ENCODE measurements around the gene HVCN1. TPM values are rescaled to one million over a fixed set of nuclear protein-coding genes. Genes with fewer than 3 reads are reported as not detected.

The HVCN1 gene
- total RNA-seq, 1 donor from 2014 or later, result 29.2 TPM

DNA sequence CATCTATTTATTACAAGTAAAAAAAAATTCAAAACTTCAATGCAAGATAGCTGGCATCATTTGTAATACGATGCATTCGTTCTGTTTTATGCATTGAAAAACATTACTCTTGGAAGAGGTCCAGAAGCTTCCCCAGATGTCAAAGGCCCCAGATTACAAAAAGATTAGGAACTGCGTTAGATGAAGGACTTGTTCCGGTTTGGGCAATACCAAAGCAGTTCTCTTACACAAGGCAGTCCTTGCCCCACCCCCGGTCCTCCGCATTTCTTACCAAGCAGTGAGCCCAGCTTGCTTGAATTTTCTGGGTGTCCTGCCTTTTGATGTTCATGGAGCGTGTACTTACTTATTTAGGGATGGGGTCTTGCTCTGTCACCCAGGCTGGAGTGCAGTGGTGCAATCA, 4.8 kb upstream of the HVCN1 start:
- ATAC-seq, result peak in 1 of 2 donors; percentile 29

GRCh38 chr12:110690127-110690430, 1.2 kb upstream of the HVCN1 start:
- peaks cover 26% of the 10 kb centered on the region for H3K4me1 ChIP-seq
- no peak for TF ChIP-seq CTCF (IDR thresholded peaks at IDR 0.05)
- peak overlapping the region; percentile 80 for H3K4me3 ChIP-seq
- intact Hi-C loops (cut with DNase I), result no loop called here
- ATAC-seq, result no peak
- H3K27ac ChIP-seq, result peak overlapping the region; percentile 84
- no peaks in the 10 kb centered on the region for H3K9me3 ChIP-seq
- H3K27me3 ChIP-seq (ENCODE audit: low read depth), result no peaks in the 10 kb centered on the region
- no peak for DNase-seq
- no peaks in the 10 kb centered on the region for H3K36me3 ChIP-seq

More for the DNA sequence above, 4.8 kb upstream of the HVCN1 start:
- peak; percentile 81 for DNase-seq
- H3K27me3 ChIP-seq (ENCODE audit: low read depth), result no peaks in the 10 kb centered on the region
- no peak for TF ChIP-seq CTCF (IDR thresholded peaks at IDR 0.05)
- intact Hi-C loops (cut with DNase I), result no loop called here
- H3K4me1 ChIP-seq, result peaks cover 25% of the 10 kb centered on the region
- H3K36me3 ChIP-seq, result no peaks in the 10 kb centered on the region
- H3K4me3 ChIP-seq, result no peak overlapping the region
- peak overlapping the region; percentile 69 for H3K27ac ChIP-seq
- no peaks in the 10 kb centered on the region for H3K9me3 ChIP-seq

- Histone ChIP-seq H3K4me3 (peak overlapping the region; percentile 80), H3K9me3 (no peaks in the 10 kb centered on the region), H3K36me3 (no peaks in the 10 kb centered on the region), H3K27me3 (ENCODE audit: low read depth) (no peaks in the 10 kb centered on the region), H3K27ac (peak overlapping the region; percentile 84), H3K4me1 (peaks cover 26% of the 10 kb centered on the region)
- intact Hi-C loops (cut with DNase I), result no loop called here
- TF ChIP-seq CTCF (IDR thresholded peaks at IDR 0.05), result no peak
- ATAC-seq (peak; percentile 71 to 73), DNase-seq (peak; percentile 78)
Measured at GRCh38 chr12:110689281-110690126, 589 bp upstream of the HVCN1 start.

DNA sequence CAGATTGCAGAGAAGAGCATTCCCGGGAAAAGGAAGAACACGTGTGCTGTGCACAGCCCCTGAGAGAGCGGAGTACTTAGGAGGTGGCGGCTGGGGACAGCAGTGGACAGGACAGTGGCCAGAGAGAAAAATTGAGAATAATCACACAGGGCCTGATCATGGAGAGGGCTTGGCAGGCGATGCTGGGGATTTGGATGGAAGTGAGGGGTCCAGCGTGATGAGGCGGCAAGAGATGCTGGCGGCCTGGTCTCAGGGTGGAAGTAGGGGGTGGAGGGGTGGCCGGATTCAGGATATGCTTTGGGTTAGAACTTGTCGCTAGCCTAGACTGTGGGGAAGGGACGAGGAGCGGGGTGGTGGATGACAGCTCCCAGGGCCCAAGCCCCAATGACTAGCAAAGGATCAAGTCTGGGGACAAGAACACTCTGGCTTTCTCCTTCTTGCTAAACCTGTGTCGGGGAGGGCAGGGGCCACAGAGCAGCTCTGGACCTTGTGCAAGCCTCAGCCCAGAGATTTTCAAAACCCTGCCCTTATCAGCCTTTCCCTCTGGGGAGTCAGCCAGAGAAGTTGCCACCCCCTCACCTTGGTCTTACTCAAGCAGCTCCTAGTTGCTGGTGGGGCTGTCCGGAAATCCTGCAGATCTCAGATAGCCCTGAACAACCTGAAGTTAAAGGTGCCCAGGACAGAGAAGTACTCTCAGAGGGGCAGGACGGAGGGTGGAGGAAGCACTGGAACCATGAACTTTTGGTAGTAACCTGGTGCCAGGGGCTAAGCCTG, 1.3 kb downstream of the HVCN1 start:
- peak overlapping the region; percentile 80 for H3K4me3 ChIP-seq
- no peaks in the 10 kb centered on the region for H3K27me3 ChIP-seq (ENCODE audit: low read depth)
- no peaks in the 10 kb centered on the region for H3K36me3 ChIP-seq
- no peak for TF ChIP-seq CTCF (IDR thresholded peaks at IDR 0.05)
- no peak for DNase-seq
- H3K9me3 ChIP-seq, result no peaks in the 10 kb centered on the region
- ATAC-seq, result peak in 1 of 2 donors; percentile 3
- intact Hi-C loops (cut with DNase I), result no loop called here
- H3K27ac ChIP-seq, result no peak overlapping the region
- H3K4me1 ChIP-seq, result peaks cover 26% of the 10 kb centered on the region

GRCh38 chr12:110686294-110686903, 2.5 kb downstream of the HVCN1 start:
- DNase-seq (no peak), ATAC-seq (no peak)
- Histone ChIP-seq H3K27me3 (ENCODE audit: low read depth) (no peaks in the 10 kb centered on the region), H3K27ac (no peak overlapping the region), H3K4me3 (no peak overlapping the region), H3K36me3 (no peaks in the 10 kb centered on the region), H3K9me3 (no peaks in the 10 kb centered on the region), H3K4me1 (peaks cover 26% of the 10 kb centered on the region)
- TF ChIP-seq CTCF (IDR thresholded peaks at IDR 0.05), result no peak
- intact Hi-C loops (cut with DNase I), result no loop called here
